Activated T-cell treated with anti-CD3 and anti-CD28 coated beads, Interleukin-2, amount 50 U/mL, for 48 hours (primary cell): ENCODE data around the gene XYLT1.

ENCODE experiments used
- DNase-seq, 2 experiments: peaks; one replicate each; pipeline ENCODE4 v3.0.0-alpha.2; 2020

XYLT1 gene

GRCh38 chr16:17219991-17220390, 250.8 kb downstream of the XYLT1 start:
- no peak for DNase-seq

GRCh38 chr16:17215936-17216335, 254.8 kb downstream of the XYLT1 start:
- DNase-seq: no peak

GRCh38 chr16:17215306-17215705, 255.5 kb downstream of the XYLT1 start:
- DNase-seq: no peak

GRCh38 chr16:17213974-17214373, 256.8 kb downstream of the XYLT1 start:
- no peak for DNase-seq

- no peak for DNase-seq
Measured at GRCh38 chr16:17213025-17213424, 257.7 kb downstream of the XYLT1 start.

GRCh38 chr16:17212606-17213005, 258.2 kb downstream of the XYLT1 start:
- no peak for DNase-seq

- DNase-seq: peak; percentile 49 to 51
Measured at GRCh38 chr16:17211797-17212196, 259.0 kb downstream of the XYLT1 start.

GRCh38 chr16:17206712-17207111, 264.0 kb downstream of the XYLT1 start:
- no peak for DNase-seq

GRCh38 chr16:17205279-17206211, 265.2 kb downstream of the XYLT1 start:
- DNase-seq: no peak

GRCh38 chr16:17204644-17205043, 266.1 kb downstream of the XYLT1 start:
- DNase-seq: no peak

GRCh38 chr16:17204206-17204605, 266.6 kb downstream of the XYLT1 start:
- no peak for DNase-seq

GRCh38 chr16:17203424-17203823, 267.3 kb downstream of the XYLT1 start:
- DNase-seq: no peak

GRCh38 chr16:17199135-17199534, 271.6 kb downstream of the XYLT1 start:
- DNase-seq: no peak

- DNase-seq: no peak
Measured at GRCh38 chr16:17196526-17196925, 274.2 kb downstream of the XYLT1 start.

- peak; percentile 75 to 76 for DNase-seq
Measured at GRCh38 chr16:17194190-17194780, 276.5 kb downstream of the XYLT1 start.

GRCh38 chr16:17193566-17194100, 277.1 kb downstream of the XYLT1 start:
- no peak for DNase-seq

GRCh38 chr16:17184026-17184425, 286.7 kb downstream of the XYLT1 start:
- DNase-seq: no peak

GRCh38 chr16:17177959-17178905, 292.5 kb downstream of the XYLT1 start:
- no peak for DNase-seq

- DNase-seq: no peak
Measured at GRCh38 chr16:17177242-17177958, 293.4 kb downstream of the XYLT1 start.

- DNase-seq: no peak
Measured at GRCh38 chr16:17176199-17176598, 294.6 kb downstream of the XYLT1 start.

GRCh38 chr16:17173281-17173680, 297.5 kb downstream of the XYLT1 start:
- no peak for DNase-seq
